Measurements from ENCODE around the gene CNOT2. TPM values are rescaled to one million over a fixed set of nuclear protein-coding genes. Genes with fewer than 3 reads are reported as not detected.
"Not testable (repeated sequence)": the region's sequence is repeated elsewhere in the genome, so short reads cannot be mapped to it uniquely, and the experiment has no call there.

The CNOT2 gene
- total RNA-seq, 1 experiment from 2014 or later, result 82.9 TPM

DNA sequence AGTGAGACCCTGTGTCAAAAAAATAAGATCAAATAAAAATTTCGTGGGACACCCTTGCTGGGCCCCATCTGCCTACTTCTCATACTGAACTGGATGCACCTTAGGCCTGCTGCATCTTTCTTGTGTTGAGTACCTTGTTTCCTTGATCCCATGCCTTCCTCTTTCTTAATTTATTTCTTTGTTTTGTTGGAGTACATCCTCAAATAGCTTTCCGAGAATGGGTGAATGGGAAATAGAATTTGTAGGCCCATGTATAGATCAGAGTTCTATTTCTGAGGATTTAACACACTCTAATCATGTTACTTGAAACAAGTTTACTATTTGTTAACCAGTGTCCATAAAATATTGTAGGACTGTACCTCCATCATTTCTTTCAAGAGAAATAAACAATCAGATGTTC, 146.4 kb downstream of the CNOT2 start:
- Histone ChIP-seq H3K9me3 (ENCODE audit: control insufficient read depth, low read depth, low read length) (no peaks in the 10 kb centered on the region), H2BK5ac (ENCODE audit: insufficient read length, low read length) (no peak overlapping the region), H3T11ph (ENCODE audit: low read length) (no peak overlapping the region), H3K56ac (ENCODE audit: insufficient read length, low read depth, low read length) (no peak overlapping the region), H2AK5ac (ENCODE audit: insufficient read length, low read length) (no peak overlapping the region), H2BK20ac (ENCODE audit: low read depth, low read length, poor library complexity, severe bottlenecking) (no peak overlapping the region), H3K14ac (ENCODE audit: insufficient read depth, low read length) (no peak overlapping the region), H2BK15ac (ENCODE audit: low read depth, low read length) (no peak overlapping the region), H3K79me2 (ENCODE audit: insufficient read depth, low read length) (no peaks in the 10 kb centered on the region; the same call in 1 of the 2 replicates), H3K4me1 (ENCODE audit: insufficient read depth, low read length) (no peaks in the 10 kb centered on the region), H3K27me3 (ENCODE audit: insufficient read depth, low read length) (no peaks in the 10 kb centered on the region), H3K4me2 (ENCODE audit: insufficient read depth, insufficient read length, low read length) (no peak overlapping the region), H2AFZ (ENCODE audit: low read length) (no peak overlapping the region), H3K79me1 (ENCODE audit: insufficient read depth, low read depth, low read length, poor library complexity, severe bottlenecking) (no peaks in the 10 kb centered on the region), H3K23me2 (ENCODE audit: insufficient read length, low read depth, low read length, poor library complexity, severe bottlenecking) (no peaks in the 10 kb centered on the region), H3K27ac (ENCODE audit: insufficient read length, low read depth, low read length) (no peak overlapping the region), H3K23ac (ENCODE audit: insufficient read length, low read depth, low read length) (no peak overlapping the region), H4K20me1 (ENCODE audit: control insufficient read depth, insufficient read depth, insufficient read length) (no peaks in the 10 kb centered on the region), H3K4ac (ENCODE audit: low read depth, low read length) (no peak overlapping the region), H3K18ac (ENCODE audit: insufficient read length, low read depth, low read length) (no peak overlapping the region), H4K5ac (ENCODE audit: insufficient read length, low read depth, low read length) (no peak overlapping the region), H4K8ac (replicated peaks; ENCODE audit: insufficient read length, low read depth, low read length) (no peak overlapping the region), H2BK120ac (ENCODE audit: low read depth, low read length, poor library complexity, severe bottlenecking) (no peak overlapping the region), H3K9ac (ENCODE audit: extremely low read depth, insufficient read length, low read length) (no peak overlapping the region), H2BK12ac (ENCODE audit: insufficient read length, low read depth, low read length) (no peak overlapping the region), H4K91ac (ENCODE audit: insufficient read length, low read depth, low read length) (no peak overlapping the region)
- H3K27me3 Mint-ChIP-seq (ENCODE audit: low read depth), result no peaks in the 10 kb centered on the region; the same call in 1 of the 2 replicates
- DNase-seq, result no peak
- no peak overlapping the region; a peak in 1 of 7 replicates for H3K27ac Mint-ChIP-seq
- peaks cover 0 to 6% of the 10 kb centered on the region in 2 experiments; a peak in 2 of 4 replicates for H3K4me1 Mint-ChIP-seq
- H3K36me3 Mint-ChIP-seq (ENCODE audit: insufficient read depth in 1 of 3, low read depth in 3 of 3), result peaks cover 12 to 23% (median 19%) of the 10 kb centered on the region in 3 experiments
- H3K9me3 Mint-ChIP-seq, result peaks cover 0 to 2% of the 10 kb centered on the region in 2 experiments; a peak in 3 of 5 replicates
- TF ChIP-seq, protein P1, sequence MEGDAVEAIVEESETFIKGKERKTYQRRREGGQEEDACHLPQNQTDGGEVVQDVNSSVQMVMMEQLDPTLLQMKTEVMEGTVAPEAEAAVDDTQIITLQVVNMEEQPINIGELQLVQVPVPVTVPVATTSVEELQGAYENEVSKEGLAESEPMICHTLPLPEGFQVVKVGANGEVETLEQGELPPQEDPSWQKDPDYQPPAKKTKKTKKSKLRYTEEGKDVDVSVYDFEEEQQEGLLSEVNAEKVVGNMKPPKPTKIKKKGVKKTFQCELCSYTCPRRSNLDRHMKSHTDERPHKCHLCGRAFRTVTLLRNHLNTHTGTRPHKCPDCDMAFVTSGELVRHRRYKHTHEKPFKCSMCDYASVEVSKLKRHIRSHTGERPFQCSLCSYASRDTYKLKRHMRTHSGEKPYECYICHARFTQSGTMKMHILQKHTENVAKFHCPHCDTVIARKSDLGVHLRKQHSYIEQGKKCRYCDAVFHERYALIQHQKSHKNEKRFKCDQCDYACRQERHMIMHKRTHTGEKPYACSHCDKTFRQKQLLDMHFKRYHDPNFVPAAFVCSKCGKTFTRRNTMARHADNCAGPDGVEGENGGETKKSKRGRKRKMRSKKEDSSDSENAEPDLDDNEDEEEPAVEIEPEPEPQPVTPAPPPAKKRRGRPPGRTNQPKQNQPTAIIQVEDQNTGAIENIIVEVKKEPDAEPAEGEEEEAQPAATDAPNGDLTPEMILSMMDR (conservative IDR thresholded peaks at IDR 0.05), result no peak
- no peak overlapping the region for H3K4me3 Mint-ChIP-seq
- WGBS (ENCODE audit: extremely low coverage, insufficient read length, low lambda C conversion rate), result no CpG with 5 or more reads among the region's 2 CpGs

DNA sequence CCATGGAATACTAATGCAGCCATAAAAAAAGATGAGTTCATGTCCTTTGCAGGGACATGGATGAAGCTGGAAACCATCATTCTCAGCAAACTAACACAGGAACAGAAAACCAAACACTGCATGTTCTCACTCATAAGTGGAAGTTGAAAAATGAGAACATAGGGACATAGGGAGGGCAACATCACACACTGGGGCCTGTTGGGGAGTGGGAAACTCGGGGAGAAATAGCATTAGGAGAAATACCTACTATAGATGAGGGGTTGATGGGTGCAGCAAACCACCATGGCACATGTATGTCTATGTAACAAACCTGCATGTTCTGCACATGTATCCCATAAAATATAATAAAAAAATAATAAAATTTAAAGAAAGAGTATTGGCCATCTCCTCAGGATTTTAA, 149.4 kb downstream of the CNOT2 start:
- not testable (repeated sequence) for H3K4me1 ChIP-seq (ENCODE audit: insufficient read depth, low read length); H4K20me1 ChIP-seq (ENCODE audit: control insufficient read depth, insufficient read depth, insufficient read length); H2BK120ac ChIP-seq (ENCODE audit: low read depth, low read length, poor library complexity, severe bottlenecking); H2AFZ ChIP-seq (ENCODE audit: low read length); H3K27ac ChIP-seq (ENCODE audit: insufficient read length, low read depth, low read length); H3K18ac ChIP-seq (ENCODE audit: insufficient read length, low read depth, low read length); H2BK12ac ChIP-seq (ENCODE audit: insufficient read length, low read depth, low read length); H4K91ac ChIP-seq (ENCODE audit: insufficient read length, low read depth, low read length); H3K4me2 ChIP-seq (ENCODE audit: insufficient read depth, insufficient read length, low read length); H3T11ph ChIP-seq (ENCODE audit: low read length); H3K23me2 ChIP-seq (ENCODE audit: insufficient read length, low read depth, low read length, poor library complexity, severe bottlenecking); H3K9me3 Mint-ChIP-seq; H3K27ac Mint-ChIP-seq; H3K56ac ChIP-seq (ENCODE audit: insufficient read length, low read depth, low read length); H3K79me1 ChIP-seq (ENCODE audit: insufficient read depth, low read depth, low read length, poor library complexity, severe bottlenecking); H4K8ac ChIP-seq (replicated peaks; ENCODE audit: insufficient read length, low read depth, low read length); H2BK20ac ChIP-seq (ENCODE audit: low read depth, low read length, poor library complexity, severe bottlenecking); H3K4me1 Mint-ChIP-seq; DNase-seq; H3K9ac ChIP-seq (ENCODE audit: extremely low read depth, insufficient read length, low read length); H3K79me2 ChIP-seq (ENCODE audit: insufficient read depth, low read length); H3K27me3 Mint-ChIP-seq (ENCODE audit: low read depth); H2BK15ac ChIP-seq (ENCODE audit: low read depth, low read length); H3K9me3 ChIP-seq (ENCODE audit: control insufficient read depth, low read depth, low read length); H3K27me3 ChIP-seq (ENCODE audit: insufficient read depth, low read length); H2BK5ac ChIP-seq (ENCODE audit: insufficient read length, low read length); H4K5ac ChIP-seq (ENCODE audit: insufficient read length, low read depth, low read length); H3K14ac ChIP-seq (ENCODE audit: insufficient read depth, low read length); H3K4ac ChIP-seq (ENCODE audit: low read depth, low read length); H2AK5ac ChIP-seq (ENCODE audit: insufficient read length, low read length); H3K4me3 Mint-ChIP-seq; H3K23ac ChIP-seq (ENCODE audit: insufficient read length, low read depth, low read length)
- no CpG with 5 or more reads among the region's 1 CpG for WGBS (ENCODE audit: extremely low coverage, insufficient read length, low lambda C conversion rate)
- peaks cover 11 to 23% (median 20%) of the 10 kb centered on the region in 3 experiments for H3K36me3 Mint-ChIP-seq (ENCODE audit: insufficient read depth in 1 of 3, low read depth in 3 of 3)

Data from H9 (cell line).